ENCODE measurements around the gene KRTAP10-11.
"Not testable (repeated sequence)": the region's sequence is repeated elsewhere in the genome, so short reads cannot be mapped to it uniquely, and the experiment has no call there.

Gene KRTAP10-11

GRCh38 chr21:44615466-44615865 lies 30.7 kb upstream of the KRTAP10-11 start:
- DNase-seq, result no peak

- no peak for DNase-seq
Observed at GRCh38 chr21:44615911-44616590, 30.2 kb upstream of the KRTAP10-11 start.

- DNase-seq, result no peak
Observed at GRCh38 chr21:44616591-44616926, 29.7 kb upstream of the KRTAP10-11 start.

- DNase-seq, result no peak
Observed at GRCh38 chr21:44617071-44617501, 29.1 kb upstream of the KRTAP10-11 start.

- no peak for DNase-seq
Observed at GRCh38 chr21:44618504-44618903, 27.7 kb upstream of the KRTAP10-11 start.

GRCh38 chr21:44618909-44619308 lies 27.3 kb upstream of the KRTAP10-11 start:
- no peak for DNase-seq

GRCh38 chr21:44619886-44620285 lies 26.3 kb upstream of the KRTAP10-11 start:
- no peak for DNase-seq

GRCh38 chr21:44623575-44623974 lies 22.6 kb upstream of the KRTAP10-11 start:
- DNase-seq, result no peak

GRCh38 chr21:44625756-44626155 lies 20.5 kb upstream of the KRTAP10-11 start:
- no peak for DNase-seq

GRCh38 chr21:44626262-44626661 lies 20.0 kb upstream of the KRTAP10-11 start:
- DNase-seq, result no peak

- DNase-seq, result no peak
Observed at GRCh38 chr21:44626673-44627143, 19.5 kb upstream of the KRTAP10-11 start, which contains the start of gene KRTAP10-9. TSS of gene KRTAP10-9 (plus strand) at chr21:44627093. CDS start at chr21:44627172, 79 bp downstream.

GRCh38 chr21:44627181-44627822 lies 18.9 kb upstream of the KRTAP10-11 start:
- not testable (repeated sequence) for DNase-seq

- DNase-seq, result not testable (repeated sequence)
Observed at GRCh38 chr21:44627831-44628233, 18.4 kb upstream of the KRTAP10-11 start.

- DNase-seq, result no peak
Observed at GRCh38 chr21:44628707-44629391, 17.4 kb upstream of the KRTAP10-11 start.

GRCh38 chr21:44630440-44630839 lies 15.8 kb upstream of the KRTAP10-11 start:
- DNase-seq, result no peak

GRCh38 chr21:44632067-44632466 lies 14.1 kb upstream of the KRTAP10-11 start:
- DNase-seq, result no peak

- DNase-seq, result no peak
Observed at GRCh38 chr21:44636209-44637017, 9.8 kb upstream of the KRTAP10-11 start.

- DNase-seq, result no peak
Observed at GRCh38 chr21:44637018-44637850, 9.0 kb upstream of the KRTAP10-11 start, which contains the start of gene KRTAP10-10. TSS of gene KRTAP10-10 (plus strand) at chr21:44637356. CDS start at chr21:44637418, 62 bp downstream.

GRCh38 chr21:44637851-44638348 lies 8.3 kb upstream of the KRTAP10-11 start:
- DNase-seq, result not testable (repeated sequence)

- not testable (repeated sequence) for DNase-seq
Observed at GRCh38 chr21:44638506-44639330, 7.5 kb upstream of the KRTAP10-11 start.

GRCh38 chr21:44639331-44639655 lies 6.9 kb upstream of the KRTAP10-11 start:
- no peak for DNase-seq

All from Kasumi-1 (cell line).